HG03097 (cell line): ENCODE measurements around the gene LBR.
A peak's percentile ranks its signal among the peaks of the same experiment; 100 is the strongest.
"Not testable (repeated sequence)": the region's sequence is repeated elsewhere in the genome, so short reads cannot be mapped to it uniquely, and the experiment has no call there.

Experiments used
- ATAC-seq: cut with Tn5 transposase; IDR thresholded peaks from one replicate; pipeline ENCODE4 v1.9.1; 2021; ENCODE audit not compliant: unreplicated experiment, low FRiP score

Gene LBR

DNA sequence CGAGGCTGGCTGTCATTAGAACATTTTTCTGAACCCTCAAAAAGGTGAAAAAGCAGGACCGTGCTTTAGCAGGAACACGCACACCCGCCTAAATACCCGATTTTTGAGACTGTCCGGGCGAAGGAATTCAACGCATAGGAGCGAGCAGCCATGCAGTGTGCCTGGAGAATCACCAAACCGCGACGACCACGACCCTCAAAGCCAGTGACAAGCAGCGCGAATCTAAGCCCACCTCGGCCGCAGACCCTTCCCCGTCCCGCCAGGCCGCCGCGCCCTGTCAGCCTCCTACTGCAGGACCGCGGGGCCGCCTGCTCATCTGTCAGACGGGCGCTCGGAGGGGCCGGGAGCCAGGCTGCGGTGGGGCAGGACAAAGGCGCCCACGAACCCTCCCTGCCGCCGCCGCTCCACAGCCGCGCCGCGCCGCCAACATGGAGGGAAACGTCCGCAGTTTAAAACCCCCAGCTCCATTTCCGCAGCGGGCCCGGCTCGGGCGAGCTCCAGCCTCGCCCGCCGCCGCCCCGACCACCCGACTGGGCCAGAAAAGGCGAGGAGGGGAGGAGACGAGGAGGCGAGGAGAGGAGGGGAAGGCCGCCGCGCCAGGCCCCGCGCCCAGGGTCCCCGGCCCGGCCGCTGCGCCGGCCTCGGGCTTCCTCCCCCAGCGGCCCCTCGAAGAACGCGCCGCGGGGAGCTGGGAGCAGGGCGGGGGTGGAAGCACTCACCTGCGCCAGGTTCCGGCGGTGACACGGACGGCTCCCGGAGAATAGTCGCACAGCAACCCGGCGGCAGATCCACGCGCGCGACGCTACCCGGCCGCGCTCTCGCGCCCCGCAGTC lies at the start of gene LBR:
LBR (minus strand) TSS at position 804 of the 833 bp plus-strand sequence. CDS start 3,963 bp downstream, outside the sequence.
- peak; percentile 38 for ATAC-seq

DNA sequence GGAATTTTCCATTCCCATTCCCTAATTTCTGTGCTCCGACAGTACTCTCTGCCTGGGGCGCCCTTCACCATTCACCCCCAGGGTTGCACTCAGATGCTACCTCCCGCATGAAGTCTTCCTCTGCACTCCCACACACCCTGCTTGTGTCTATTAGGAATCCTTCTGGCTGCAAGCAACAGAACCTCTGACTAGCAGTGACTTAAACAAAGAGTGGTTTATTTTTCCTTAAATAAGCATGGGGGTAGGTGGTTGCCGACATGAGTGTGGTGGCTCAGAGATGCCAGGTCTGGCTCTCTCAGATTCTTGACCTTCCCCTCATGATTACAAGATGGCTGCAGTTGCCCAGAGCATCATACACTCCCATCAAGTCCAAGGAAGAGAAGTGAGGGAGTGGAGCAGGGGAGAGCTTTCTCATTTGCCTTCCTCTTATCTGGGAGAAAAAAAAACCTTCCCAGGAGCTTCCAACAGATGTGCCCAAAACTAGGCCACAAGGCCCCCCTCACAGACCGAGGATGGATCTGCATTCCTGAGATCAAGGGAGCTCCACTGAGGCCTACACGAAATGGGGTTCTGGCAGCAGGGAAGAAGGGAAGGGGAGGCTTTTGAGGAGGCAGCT lies 49.6 kb upstream of the LBR start:
- no peak for ATAC-seq

DNA sequence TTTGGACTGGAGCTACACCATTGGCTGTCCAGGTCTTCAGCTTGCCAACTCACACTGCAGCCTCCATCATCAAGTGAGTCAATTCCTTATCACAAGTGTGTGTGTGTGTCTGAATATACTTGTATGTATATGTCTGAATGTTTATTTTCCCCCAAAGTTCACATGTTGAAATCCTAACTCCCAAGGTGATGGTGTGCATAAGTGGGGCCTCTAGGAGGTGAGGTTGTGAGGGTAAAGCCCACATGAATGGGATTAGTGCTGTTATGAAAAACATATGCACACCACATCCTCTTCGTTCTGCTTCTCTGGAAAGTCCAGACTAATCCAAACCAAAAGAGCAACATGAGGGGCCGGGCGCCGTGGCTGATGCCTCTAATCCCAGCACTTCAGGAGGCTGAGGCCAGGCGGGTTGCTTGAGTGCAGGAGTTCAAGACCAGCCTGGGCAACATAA lies 48.7 kb upstream of the LBR start:
- no peak for ATAC-seq

GRCh38 chr1:225476100-225476511 lies 48.3 kb upstream of the LBR start:
- ATAC-seq: no peak

GRCh38 chr1:225474986-225475820 lies 47.4 kb upstream of the LBR start:
- ATAC-seq: peak; percentile 63

- no peak for ATAC-seq
These were observed 46.7 kb upstream of the LBR start for GRCh38 chr1:225474439-225474985.

DNA sequence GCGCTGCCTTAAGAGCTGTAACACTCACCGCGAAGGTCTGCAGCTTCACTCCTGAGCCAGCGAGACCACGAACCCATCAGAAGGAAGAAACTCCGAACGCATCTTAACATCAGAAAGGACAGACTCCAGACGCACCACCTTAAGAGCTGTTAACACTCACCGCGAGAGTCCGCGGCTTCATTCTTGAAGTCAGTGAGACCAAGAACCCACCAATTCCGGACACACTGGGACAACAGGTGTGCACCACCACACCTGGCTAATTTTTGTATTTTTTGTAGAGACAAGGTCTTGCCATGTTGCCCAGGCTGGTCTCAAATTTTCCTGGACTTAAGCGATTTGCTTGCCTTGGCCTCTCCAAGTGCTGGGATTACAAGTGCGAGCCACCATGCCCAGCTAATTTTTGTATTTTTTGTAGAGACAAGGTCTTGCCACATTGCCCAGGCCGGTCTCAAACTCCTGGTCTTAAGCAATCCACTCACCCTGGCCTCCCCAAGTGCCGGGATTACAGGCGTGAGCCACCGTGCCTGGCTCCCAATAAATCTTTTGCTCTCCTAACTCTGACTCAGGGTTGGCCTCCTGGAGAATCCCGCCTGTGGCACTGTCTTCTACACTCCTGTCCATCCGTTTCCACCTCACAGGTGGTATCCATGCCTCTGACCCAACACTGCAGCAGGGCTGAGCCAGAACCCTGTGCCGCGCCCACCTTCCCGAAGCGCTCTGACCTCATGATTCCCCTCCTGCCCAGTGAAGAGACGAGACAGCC lies 46.0 kb upstream of the LBR start:
- ATAC-seq: not testable (repeated sequence)

GRCh38 chr1:225473266-225473665 lies 45.4 kb upstream of the LBR start:
- ATAC-seq: not testable (repeated sequence)

- ATAC-seq: no peak
These were observed 43.8 kb upstream of the LBR start for GRCh38 chr1:225471453-225472301.

DNA sequence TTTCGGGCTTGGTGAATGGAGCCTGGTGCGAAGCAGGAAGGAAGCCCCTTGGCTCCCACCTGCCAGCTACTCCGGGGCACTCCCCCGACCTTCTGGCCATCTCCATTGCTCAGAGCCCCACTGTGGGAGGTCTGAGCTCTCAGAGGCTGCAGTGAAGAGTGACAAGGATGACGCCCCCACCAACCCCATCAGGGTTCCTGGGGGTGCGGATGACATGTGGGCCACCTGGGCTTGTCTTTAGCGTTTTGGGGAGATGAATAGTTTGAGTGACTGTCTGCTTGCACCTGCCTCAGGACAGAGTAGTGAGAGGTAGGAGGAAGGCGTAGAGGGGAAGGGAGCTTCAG lies 43.2 kb upstream of the LBR start:
- no peak for ATAC-seq

DNA sequence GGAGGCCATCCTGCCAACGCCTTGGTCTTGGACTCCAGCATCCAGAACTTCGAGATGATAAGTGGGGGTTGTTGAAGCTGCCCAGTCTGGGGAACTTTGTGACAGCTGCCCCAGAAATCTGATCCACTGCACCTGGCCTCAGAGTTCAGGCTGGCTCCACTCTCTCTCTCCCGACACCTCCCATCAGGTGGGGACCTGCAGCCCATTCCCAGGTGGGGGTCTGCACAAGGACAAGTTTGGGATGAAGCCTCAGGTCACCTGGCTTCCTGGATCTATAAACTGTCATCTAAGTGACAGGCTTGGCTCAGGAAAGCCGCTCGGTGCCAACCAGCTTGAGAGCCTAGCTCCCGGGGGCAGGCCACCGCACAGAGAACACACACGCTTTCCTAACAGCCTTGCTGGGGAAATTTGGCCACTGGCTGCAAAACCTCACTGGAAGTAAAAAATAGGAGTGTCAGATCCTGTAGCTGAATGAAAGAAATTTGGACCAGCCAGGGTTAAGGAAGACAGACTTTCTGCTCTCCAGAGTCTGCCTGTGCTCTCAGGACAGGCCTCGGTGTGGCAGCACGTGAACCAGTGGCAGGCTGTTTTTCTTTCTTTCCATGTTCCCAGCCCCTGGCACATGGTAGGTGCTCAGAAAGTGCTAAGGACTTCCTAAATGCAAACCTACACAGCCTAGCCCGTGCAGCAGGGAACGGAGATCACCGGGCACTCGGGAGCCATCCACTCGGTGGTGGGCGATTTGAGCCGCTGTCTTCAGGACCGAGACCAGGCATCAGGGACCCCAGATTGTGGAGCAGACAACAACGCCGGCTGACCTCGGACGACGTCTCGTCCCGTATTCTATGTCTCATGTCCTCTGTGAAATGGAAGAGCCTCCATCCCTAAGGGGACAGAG lies 42.6 kb upstream of the LBR start:
- ATAC-seq: no peak

- ATAC-seq: no peak
These were observed 41.2 kb upstream of the LBR start for GRCh38 chr1:225469051-225469450.

GRCh38 chr1:225468270-225469020 lies 40.6 kb upstream of the LBR start:
- ATAC-seq: no peak

DNA sequence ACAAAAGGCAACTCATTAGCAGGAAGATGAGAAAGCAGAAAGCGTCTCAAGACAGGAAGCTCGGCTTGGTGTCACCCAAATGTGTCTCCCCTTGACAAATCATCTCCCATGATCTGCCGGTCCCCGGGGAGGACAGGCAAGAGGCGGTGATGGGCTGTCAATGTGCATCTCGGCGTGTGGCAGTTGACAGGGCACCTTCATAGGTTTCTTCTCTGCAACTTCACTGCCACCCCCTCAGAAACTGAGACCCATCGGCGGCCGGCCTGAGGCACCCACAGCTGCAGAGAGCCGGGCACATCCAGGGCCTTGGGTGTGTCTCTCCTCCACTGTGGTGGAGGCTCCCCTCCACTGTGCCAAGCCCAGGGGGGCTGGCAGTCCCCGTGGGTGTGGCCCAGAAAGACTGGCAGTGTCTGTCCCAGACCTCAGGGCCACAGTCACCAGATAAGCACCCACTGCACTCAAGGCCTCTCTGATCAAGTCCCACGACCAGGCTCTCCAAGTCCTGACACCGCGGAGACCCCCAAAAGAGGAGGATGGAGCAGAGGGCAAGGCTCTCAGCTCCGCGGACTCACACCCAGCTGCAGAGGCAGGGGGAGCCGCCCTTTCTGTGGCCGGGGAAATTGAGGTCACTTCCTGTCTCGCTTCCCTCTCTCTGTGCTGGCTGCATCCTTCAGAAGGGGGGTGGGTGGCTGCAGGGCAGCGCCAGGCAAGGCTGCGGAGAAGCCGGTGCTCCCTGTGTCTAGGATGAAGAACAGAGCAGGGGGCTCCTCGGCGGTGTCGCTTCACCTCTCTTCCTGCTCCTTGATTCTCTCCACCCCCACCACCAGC lies 39.6 kb upstream of the LBR start:
- peak; percentile 91 for ATAC-seq

- ATAC-seq: no peak
These were observed 39.0 kb upstream of the LBR start for GRCh38 chr1:225466848-225467192.

GRCh38 chr1:225465793-225466517 lies 38.1 kb upstream of the LBR start:
- no peak for ATAC-seq
